ENCODE results near the gene IL1F10.

DNA sequence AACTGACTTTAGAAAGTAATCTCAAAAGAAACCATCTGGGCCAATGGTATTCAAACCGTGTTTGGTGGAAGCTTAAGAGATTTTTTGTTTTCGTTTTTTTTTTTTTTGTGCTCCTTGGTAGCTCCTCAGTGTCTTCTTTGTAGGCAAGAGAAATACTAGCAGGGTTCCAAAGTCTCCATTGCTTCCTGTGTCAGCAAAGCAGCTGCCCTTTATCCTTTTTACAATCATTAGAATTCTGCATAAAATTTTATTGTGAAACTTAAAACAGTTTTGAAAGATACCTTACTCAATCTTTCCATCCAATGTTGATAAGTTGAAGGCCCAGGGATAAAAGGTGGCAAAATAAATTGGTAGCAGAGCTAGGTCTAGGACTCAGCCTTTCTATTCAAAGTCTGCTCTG is 479 bp downstream of the IL1F10 start:
- TF ChIP-seq EZH2 (IDR thresholded peaks at IDR 0.05; ENCODE audit: borderline replicate concordance, insufficient read depth, low read length, poor library complexity, severe bottlenecking) (no peak), CTCF (IDR thresholded peaks at IDR 0.05; ENCODE audit: poor library complexity, severe bottlenecking) (no peak)
